ENCODE results near the gene SPRR3.

Gene SPRR3

GRCh38 chr1:153001382-153001781 is at the start of gene SPRR3:
TSS of gene SPRR3 (plus strand) at chr1:153001749. CDS start at chr1:153003021, 1,272 bp downstream.
- DNase-seq (ENCODE audit: low read depth in 2 of 2) = no peak

GRCh38 chr1:152953761-152954160 is 47.8 kb upstream of the SPRR3 start:
- DNase-seq (ENCODE audit: low read depth in 2 of 2) = no peak

GRCh38 chr1:152954436-152954835 is 47.1 kb upstream of the SPRR3 start:
- DNase-seq (ENCODE audit: low read depth in 2 of 2) = no peak

- no peak for DNase-seq (ENCODE audit: low read depth in 2 of 2)
Observed at GRCh38 chr1:152957561-152957960, 44.0 kb upstream of the SPRR3 start.

GRCh38 chr1:152959273-152959672 is 42.3 kb upstream of the SPRR3 start:
- no peak for DNase-seq (ENCODE audit: low read depth in 2 of 2)

GRCh38 chr1:152959801-152960451 is 41.6 kb upstream of the SPRR3 start:
- DNase-seq (ENCODE audit: low read depth in 2 of 2) = no peak

- no peak for DNase-seq (ENCODE audit: low read depth in 2 of 2)
Observed at GRCh38 chr1:152960452-152961044, 41.0 kb upstream of the SPRR3 start.

- DNase-seq (ENCODE audit: low read depth in 2 of 2) = no peak
Observed at GRCh38 chr1:152961226-152961891, 40.2 kb upstream of the SPRR3 start.

- DNase-seq (ENCODE audit: low read depth in 2 of 2) = no peak
Observed at GRCh38 chr1:152962876-152963415, 38.6 kb upstream of the SPRR3 start.

- no peak for DNase-seq (ENCODE audit: low read depth in 2 of 2)
Observed at GRCh38 chr1:152964536-152964935, 37.0 kb upstream of the SPRR3 start.

- no peak for DNase-seq (ENCODE audit: low read depth in 2 of 2)
Observed at GRCh38 chr1:152965853-152966252, 35.7 kb upstream of the SPRR3 start.

GRCh38 chr1:152967201-152967600 is 34.3 kb upstream of the SPRR3 start:
- DNase-seq (ENCODE audit: low read depth in 2 of 2) = no peak

GRCh38 chr1:152968248-152968647 is 33.3 kb upstream of the SPRR3 start:
- DNase-seq (ENCODE audit: low read depth in 2 of 2) = no peak

GRCh38 chr1:152969036-152969435 is 32.5 kb upstream of the SPRR3 start:
- no peak for DNase-seq (ENCODE audit: low read depth in 2 of 2)

- no peak for DNase-seq (ENCODE audit: low read depth in 2 of 2)
Observed at GRCh38 chr1:152970495-152970894, 31.1 kb upstream of the SPRR3 start, which contains the start of gene SPRR4. TSS of gene SPRR4 (plus strand) at chr1:152970648. CDS start at chr1:152971891, 1,243 bp downstream.

GRCh38 chr1:152972196-152972886 is 29.2 kb upstream of the SPRR3 start:
- DNase-seq (ENCODE audit: low read depth in 2 of 2) = no peak

- DNase-seq (ENCODE audit: low read depth in 2 of 2) = no peak
Observed at GRCh38 chr1:152976688-152977087, 24.9 kb upstream of the SPRR3 start.

GRCh38 chr1:152977614-152978013 is 23.9 kb upstream of the SPRR3 start:
- DNase-seq (ENCODE audit: low read depth in 2 of 2) = no peak

GRCh38 chr1:152980676-152981075 is 20.9 kb upstream of the SPRR3 start:
- DNase-seq (ENCODE audit: low read depth in 2 of 2) = no peak

GRCh38 chr1:152981146-152981871 is 20.2 kb upstream of the SPRR3 start:
- no peak for DNase-seq (ENCODE audit: low read depth in 2 of 2)

- DNase-seq (ENCODE audit: low read depth in 2 of 2) = no peak
Observed at GRCh38 chr1:152982076-152982475, 19.5 kb upstream of the SPRR3 start.
